ENCODE results near the gene SERINC2.
"Not testable (repeated sequence)": the region's sequence is repeated elsewhere in the genome, so short reads cannot be mapped to it uniquely, and the experiment has no call there.

The SERINC2 gene

DNA sequence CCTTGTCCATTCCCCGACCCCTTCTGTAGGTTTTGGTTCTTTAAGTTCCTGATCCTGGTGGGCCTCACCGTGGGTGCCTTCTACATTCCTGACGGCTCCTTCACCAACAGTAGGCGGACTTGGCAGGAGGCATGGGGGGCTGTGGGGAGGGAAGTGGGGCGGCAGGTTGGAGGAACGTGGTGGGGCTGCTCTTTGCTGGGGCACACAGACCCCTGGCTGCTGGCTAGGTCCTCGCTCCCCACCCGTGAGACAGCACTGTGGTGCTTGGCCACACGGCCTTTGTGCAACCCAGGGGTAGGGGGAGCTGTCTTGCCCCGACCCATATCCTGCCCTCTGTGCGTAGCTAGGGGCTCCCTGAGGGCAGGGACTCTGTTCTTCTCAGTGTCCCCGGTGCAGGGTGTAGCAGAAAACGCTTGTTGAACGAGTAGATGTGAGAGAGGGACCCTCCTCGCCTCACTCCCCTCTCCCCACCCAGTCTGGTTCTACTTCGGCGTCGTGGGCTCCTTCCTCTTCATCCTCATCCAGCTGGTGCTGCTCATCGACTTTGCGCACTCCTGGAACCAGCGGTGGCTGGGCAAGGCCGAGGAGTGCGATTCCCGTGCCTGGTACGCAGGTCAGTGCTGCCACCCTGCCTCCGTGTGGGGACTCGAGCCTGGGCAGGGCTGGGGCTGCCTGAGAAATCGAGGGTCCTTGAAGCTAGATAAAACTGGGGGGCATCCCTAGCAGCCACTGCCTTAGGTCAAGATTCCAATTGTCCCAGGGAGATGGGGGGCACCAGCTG, 12.5 kb downstream of the SERINC2 start:
- peaks cover 12% of the 10 kb centered on the region for H3K79me2 ChIP-seq (ENCODE audit: control insufficient read depth, insufficient read depth, low read length, unreplicated experiment)
- no peak overlapping the region for H3K27ac ChIP-seq (ENCODE audit: low read depth, low read length)
- H3K4me1 ChIP-seq (ENCODE audit: control insufficient read depth, insufficient read depth, low read length, unreplicated experiment) = peaks cover 13% of the 10 kb centered on the region
- no peak overlapping the region for H3K4me3 ChIP-seq (ENCODE audit: low read depth, low read length)
- H2AFZ ChIP-seq (ENCODE audit: low read length, unreplicated experiment) = no peak overlapping the region
- no peaks in the 10 kb centered on the region for H3K36me3 ChIP-seq (ENCODE audit: insufficient read depth, low read length)
- no peaks in the 10 kb centered on the region for H3K27me3 ChIP-seq (ENCODE audit: insufficient read depth, low read length)

DNA sequence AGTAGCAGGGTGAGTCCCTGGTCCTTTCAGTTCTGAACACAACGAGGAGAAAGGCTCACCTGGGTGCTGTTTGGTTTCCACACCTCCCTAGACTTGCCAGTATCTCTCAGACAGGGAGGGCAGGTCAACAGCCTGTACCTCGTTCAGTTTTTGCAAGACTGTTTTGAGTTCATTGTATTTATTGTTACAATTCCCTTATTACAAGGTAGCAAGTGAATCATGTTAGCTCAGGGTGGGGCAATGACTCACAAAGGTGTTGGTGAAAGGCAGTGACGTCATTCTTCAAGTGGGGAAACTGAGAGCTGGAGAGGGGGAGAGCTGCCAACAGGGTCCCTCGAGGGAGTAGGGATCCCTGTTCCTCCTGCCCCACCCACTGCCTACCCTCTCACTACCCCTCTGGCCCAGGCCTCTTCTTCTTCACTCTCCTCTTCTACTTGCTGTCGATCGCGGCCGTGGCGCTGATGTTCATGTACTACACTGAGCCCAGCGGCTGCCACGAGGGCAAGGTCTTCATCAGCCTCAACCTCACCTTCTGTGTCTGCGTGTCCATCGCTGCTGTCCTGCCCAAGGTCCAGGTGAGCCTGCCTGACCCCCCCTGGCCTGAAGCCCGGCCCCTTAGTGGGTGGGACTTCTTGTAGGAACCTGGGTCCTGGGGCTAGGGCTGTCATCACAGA, 13.4 kb downstream of the SERINC2 start:
- H3K4me3 ChIP-seq (ENCODE audit: low read depth, low read length) = no peak overlapping the region
- H3K4me1 ChIP-seq (ENCODE audit: control insufficient read depth, insufficient read depth, low read length, unreplicated experiment) = peaks cover 9% of the 10 kb centered on the region
- H3K36me3 ChIP-seq (ENCODE audit: insufficient read depth, low read length) = no peaks in the 10 kb centered on the region
- H2AFZ ChIP-seq (ENCODE audit: low read length, unreplicated experiment) = no peak overlapping the region
- no peaks in the 10 kb centered on the region for H3K27me3 ChIP-seq (ENCODE audit: insufficient read depth, low read length)
- H3K27ac ChIP-seq (ENCODE audit: low read depth, low read length) = no peak overlapping the region
- H3K79me2 ChIP-seq (ENCODE audit: control insufficient read depth, insufficient read depth, low read length, unreplicated experiment) = peaks cover 8% of the 10 kb centered on the region

DNA sequence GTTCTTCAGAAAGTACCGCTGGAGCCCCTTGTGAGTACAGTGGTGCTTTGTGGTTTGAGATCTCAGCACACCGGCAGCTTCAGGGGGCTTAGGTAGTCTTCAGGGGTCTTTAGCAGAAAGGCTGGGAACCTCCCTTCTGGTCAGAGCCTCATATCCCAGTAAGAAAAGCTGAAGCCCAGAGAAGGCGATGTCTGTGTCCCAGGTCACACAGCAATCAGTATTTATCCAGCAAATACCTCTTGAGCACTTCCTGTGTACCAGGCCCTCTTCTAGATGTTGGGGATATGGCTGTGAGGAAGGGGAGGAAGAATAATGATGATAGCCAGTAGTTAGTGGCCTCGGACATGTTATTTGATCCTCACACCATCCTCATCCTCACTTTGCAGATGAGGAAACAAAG, 14.3 kb downstream of the SERINC2 start:
- H3K27ac ChIP-seq (ENCODE audit: low read depth, low read length) = no peak overlapping the region
- H3K4me1 ChIP-seq (ENCODE audit: control insufficient read depth, insufficient read depth, low read length, unreplicated experiment) = peaks cover 3% of the 10 kb centered on the region

DNA sequence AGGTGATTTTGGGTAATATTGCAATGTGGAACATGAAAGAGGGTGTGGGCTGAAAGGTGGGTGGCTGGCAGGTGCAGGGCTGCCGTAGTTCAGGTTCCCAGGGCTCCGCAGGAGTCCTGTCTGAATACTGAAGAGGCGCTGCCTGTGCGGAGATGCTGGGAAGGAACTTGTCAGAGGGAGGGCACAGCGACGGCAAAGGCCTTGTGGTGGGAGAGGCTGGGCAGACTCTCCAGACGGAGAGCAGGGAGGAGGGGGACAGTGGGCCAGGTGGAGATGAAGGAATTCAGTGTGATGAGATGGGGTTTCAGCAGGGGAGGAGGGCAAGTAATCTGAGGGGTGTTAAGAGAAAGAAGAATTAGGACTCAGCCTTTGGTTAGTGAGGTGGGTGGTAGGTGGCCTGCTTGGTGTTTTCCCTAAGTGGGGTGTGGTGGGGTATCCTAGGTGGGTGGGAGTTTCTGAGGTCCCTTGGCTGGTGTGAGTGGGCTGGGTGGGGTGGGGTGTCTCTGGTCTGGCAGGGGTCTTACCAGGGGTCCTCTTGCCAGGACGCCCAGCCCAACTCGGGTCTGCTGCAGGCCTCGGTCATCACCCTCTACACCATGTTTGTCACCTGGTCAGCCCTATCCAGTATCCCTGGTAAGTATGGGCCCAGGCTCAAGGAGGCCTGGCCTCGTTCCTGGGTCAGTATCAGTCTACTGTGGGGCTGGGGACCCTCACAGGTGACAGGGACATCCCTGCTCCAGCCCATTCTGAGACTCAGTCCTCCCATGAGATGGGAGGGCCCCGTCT, 15.6 kb downstream of the SERINC2 start:
- no peaks in the 10 kb centered on the region for H3K36me3 ChIP-seq (ENCODE audit: insufficient read depth, low read length)
- no peaks in the 10 kb centered on the region for H3K27me3 ChIP-seq (ENCODE audit: insufficient read depth, low read length)
- H3K27ac ChIP-seq (ENCODE audit: low read depth, low read length) = no peak overlapping the region
- H3K4me3 ChIP-seq (ENCODE audit: low read depth, low read length) = no peak overlapping the region
- H3K4me1 ChIP-seq (ENCODE audit: control insufficient read depth, insufficient read depth, low read length, unreplicated experiment) = no peaks in the 10 kb centered on the region
- H3K79me2 ChIP-seq (ENCODE audit: control insufficient read depth, insufficient read depth, low read length, unreplicated experiment) = no peaks in the 10 kb centered on the region
- H2AFZ ChIP-seq (ENCODE audit: low read length, unreplicated experiment) = no peak overlapping the region

More for the DNA sequence above, 14.3 kb downstream of the SERINC2 start:
- Histone ChIP-seq H3K36me3 (ENCODE audit: insufficient read depth, low read length) (no peaks in the 10 kb centered on the region), H3K27me3 (ENCODE audit: insufficient read depth, low read length) (no peaks in the 10 kb centered on the region), H2AFZ (ENCODE audit: low read length, unreplicated experiment) (no peak overlapping the region), H3K4me3 (ENCODE audit: low read depth, low read length) (no peak overlapping the region), H3K79me2 (ENCODE audit: control insufficient read depth, insufficient read depth, low read length, unreplicated experiment) (peaks cover 8% of the 10 kb centered on the region)

DNA sequence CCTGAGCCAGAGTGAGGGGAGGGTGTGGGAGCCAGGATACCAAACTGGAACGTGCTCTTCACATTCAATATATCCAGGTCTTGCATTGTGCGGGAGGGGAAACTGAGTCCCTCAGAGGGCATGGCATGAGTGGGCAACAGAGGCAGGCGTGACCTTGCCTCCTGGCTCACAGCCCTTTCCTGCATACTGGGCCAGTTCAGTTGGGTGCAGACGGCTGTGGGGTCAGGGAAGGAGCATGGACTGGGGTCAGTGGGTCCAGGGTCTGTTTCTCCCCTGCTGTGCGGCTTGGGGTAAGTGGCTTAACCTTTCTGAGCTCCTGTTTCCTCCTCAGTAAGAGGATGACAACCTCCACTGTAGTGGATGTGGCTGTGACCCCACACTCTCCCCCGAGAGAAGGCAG, 16.6 kb downstream of the SERINC2 start:
- H3K79me2 ChIP-seq (ENCODE audit: control insufficient read depth, insufficient read depth, low read length, unreplicated experiment) = no peaks in the 10 kb centered on the region
- H3K36me3 ChIP-seq (ENCODE audit: insufficient read depth, low read length) = no peaks in the 10 kb centered on the region

DNA sequence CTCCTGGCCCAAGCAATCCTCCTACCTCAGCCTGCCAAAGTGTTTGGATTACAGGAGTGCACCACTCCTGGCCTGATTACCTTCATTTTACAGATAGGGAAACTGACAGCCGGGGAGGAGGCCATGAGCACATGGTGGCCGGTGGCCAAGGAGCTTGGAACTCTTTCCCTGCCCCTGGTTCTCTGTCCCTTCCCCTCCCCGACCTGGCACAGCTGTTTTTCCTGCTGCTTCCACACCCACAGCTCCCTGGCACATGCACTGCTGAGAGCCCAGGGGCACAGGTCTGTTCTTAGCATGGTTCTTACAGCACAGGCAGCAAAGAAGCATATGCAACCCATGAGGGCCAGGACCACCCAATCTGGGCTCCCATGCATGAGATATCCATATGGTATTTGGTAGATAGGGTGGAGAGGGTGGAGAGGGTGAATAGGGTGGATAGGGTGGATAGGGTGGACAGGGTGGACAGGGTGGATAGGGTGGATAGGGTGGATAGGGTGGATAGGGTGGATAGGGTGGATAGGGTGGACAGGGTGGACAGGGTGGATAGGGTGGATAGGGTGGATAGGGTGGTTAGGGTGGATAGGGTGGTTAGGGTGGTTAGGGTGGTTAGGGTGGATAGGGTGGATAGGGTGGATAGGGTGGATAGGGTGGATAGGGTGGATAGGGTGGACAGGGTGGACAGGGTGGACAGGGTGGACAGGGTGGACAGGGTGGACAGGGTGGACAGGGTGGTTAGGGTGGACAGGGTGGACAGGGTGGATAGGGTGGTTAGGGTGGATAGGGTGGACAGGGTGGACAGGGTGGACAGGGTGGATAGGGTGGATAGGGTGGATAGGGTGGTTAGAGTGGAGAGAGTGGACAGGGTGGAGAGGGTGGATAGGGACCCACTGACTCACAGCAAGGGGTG, 18.6 kb downstream of the SERINC2 start:
- not testable (repeated sequence) for H3K36me3 ChIP-seq (ENCODE audit: insufficient read depth, low read length); H3K79me2 ChIP-seq (ENCODE audit: control insufficient read depth, insufficient read depth, low read length, unreplicated experiment); H2AFZ ChIP-seq (ENCODE audit: low read length, unreplicated experiment); H3K27me3 ChIP-seq (ENCODE audit: insufficient read depth, low read length); H3K4me3 ChIP-seq (ENCODE audit: low read depth, low read length); H3K4me1 ChIP-seq (ENCODE audit: control insufficient read depth, insufficient read depth, low read length, unreplicated experiment); H3K27ac ChIP-seq (ENCODE audit: low read depth, low read length)

More for the DNA sequence above, 16.6 kb downstream of the SERINC2 start:
- Histone ChIP-seq H3K27me3 (ENCODE audit: insufficient read depth, low read length) (no peaks in the 10 kb centered on the region), H3K27ac (ENCODE audit: low read depth, low read length) (no peak overlapping the region), H3K4me1 (ENCODE audit: control insufficient read depth, insufficient read depth, low read length, unreplicated experiment) (no peaks in the 10 kb centered on the region), H3K4me3 (ENCODE audit: low read depth, low read length) (no peak overlapping the region), H2AFZ (ENCODE audit: low read length, unreplicated experiment) (no peak overlapping the region)

DNA sequence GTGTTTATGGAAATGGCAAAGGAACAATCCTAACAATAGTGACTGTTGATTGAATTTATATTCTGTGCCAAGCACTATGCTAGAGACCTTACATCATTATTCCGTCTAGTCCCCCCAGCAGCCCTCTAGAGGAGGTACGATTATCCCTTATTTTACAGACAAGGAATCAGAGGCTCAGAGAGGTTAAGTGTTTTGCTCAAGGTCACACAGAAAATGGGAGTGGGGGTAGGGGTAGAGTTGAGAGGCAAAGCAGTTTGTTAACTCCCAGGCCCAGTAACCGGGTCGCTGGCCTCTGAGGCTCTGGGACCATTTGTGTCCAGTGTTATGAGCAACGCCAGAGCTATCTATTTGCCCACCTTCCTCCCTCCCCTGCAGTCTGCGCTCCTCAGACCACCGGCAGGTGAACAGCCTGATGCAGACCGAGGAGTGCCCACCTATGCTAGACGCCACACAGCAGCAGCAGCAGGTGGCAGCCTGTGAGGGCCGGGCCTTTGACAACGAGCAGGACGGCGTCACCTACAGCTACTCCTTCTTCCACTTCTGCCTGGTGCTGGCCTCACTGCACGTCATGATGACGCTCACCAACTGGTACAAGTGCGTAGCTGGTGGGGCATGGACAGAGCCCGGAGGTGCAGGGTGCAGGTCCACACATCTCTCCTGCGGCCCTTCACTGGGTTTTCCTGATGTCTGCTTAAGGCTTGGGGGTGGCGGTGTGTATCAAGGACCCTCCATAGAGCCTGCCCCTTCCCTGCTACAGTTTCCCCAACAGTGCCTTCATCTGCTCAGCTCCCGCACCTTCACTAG, 19.8 kb downstream of the SERINC2 start:
- H3K27me3 ChIP-seq (ENCODE audit: insufficient read depth, low read length) = no peaks in the 10 kb centered on the region
- no peak overlapping the region for H3K27ac ChIP-seq (ENCODE audit: low read depth, low read length)
- H2AFZ ChIP-seq (ENCODE audit: low read length, unreplicated experiment) = no peak overlapping the region
- no peaks in the 10 kb centered on the region for H3K36me3 ChIP-seq (ENCODE audit: insufficient read depth, low read length)
- no peaks in the 10 kb centered on the region for H3K4me1 ChIP-seq (ENCODE audit: control insufficient read depth, insufficient read depth, low read length, unreplicated experiment)
- H3K79me2 ChIP-seq (ENCODE audit: control insufficient read depth, insufficient read depth, low read length, unreplicated experiment) = no peaks in the 10 kb centered on the region
- no peak overlapping the region for H3K4me3 ChIP-seq (ENCODE audit: low read depth, low read length)

DNA sequence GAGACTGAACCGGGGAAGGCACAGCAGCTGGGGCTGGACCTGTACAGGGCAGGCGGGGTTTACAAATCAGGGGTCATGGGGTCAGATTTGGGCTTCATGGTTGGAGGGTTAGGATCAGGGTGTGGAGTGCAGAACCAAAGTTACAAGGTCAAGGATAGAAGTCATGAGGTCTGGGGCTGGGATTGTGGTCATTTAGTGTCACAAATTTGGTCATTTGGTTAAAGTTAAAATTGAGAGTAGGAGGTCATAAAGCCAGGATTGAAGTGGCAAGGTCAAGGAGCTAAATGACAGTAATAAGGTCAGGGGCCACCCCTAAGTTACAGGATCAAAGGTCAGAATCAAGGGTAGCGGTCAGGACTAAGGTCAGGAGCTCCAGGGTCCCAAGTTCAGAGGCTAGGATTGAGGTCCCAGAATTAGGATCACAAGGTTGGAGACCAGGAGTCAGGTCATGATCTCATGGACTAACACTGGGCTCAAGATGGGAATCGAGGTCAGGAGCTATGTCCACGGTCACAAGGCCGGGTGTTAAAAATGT, 20.4 kb downstream of the SERINC2 start:
- Histone ChIP-seq H2AFZ (ENCODE audit: low read length, unreplicated experiment) (no peak overlapping the region), H3K27me3 (ENCODE audit: insufficient read depth, low read length) (no peaks in the 10 kb centered on the region), H3K79me2 (ENCODE audit: control insufficient read depth, insufficient read depth, low read length, unreplicated experiment) (no peaks in the 10 kb centered on the region), H3K36me3 (ENCODE audit: insufficient read depth, low read length) (no peaks in the 10 kb centered on the region), H3K27ac (ENCODE audit: low read depth, low read length) (no peak overlapping the region), H3K4me3 (ENCODE audit: low read depth, low read length) (no peak overlapping the region), H3K4me1 (ENCODE audit: control insufficient read depth, insufficient read depth, low read length, unreplicated experiment) (no peaks in the 10 kb centered on the region)

DNA sequence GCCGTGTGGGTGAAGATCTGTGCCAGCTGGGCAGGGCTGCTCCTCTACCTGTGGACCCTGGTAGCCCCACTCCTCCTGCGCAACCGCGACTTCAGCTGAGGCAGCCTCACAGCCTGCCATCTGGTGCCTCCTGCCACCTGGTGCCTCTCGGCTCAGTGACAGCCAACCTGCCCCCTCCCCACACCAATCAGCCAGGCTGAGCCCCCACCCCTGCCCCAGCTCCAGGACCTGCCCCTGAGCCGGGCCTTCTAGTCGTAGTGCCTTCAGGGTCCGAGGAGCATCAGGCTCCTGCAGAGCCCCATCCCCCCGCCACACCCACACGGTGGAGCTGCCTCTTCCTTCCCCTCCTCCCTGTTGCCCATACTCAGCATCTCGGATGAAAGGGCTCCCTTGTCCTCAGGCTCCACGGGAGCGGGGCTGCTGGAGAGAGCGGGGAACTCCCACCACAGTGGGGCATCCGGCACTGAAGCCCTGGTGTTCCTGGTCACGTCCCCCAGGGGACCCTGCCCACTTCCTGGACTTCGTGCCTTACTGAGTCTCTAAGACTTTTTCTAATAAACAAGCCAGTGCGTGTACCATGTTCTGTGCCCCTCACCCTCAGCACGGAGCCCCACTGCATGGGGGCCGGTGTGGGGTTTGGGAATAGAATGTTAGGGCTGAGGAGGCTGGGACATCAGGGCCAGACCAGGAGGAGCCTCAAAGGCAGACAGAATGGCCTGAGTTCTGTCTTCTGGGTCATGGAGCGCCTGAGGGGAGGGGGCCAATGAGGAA, 21.3 kb downstream of the SERINC2 start:
- Histone ChIP-seq H3K27me3 (ENCODE audit: insufficient read depth, low read length) (no peaks in the 10 kb centered on the region), H3K36me3 (ENCODE audit: insufficient read depth, low read length) (no peaks in the 10 kb centered on the region), H3K27ac (ENCODE audit: low read depth, low read length) (no peak overlapping the region), H2AFZ (ENCODE audit: low read length, unreplicated experiment) (no peak overlapping the region), H3K4me1 (ENCODE audit: control insufficient read depth, insufficient read depth, low read length, unreplicated experiment) (no peaks in the 10 kb centered on the region), H3K4me3 (ENCODE audit: low read depth, low read length) (no peak overlapping the region), H3K79me2 (ENCODE audit: control insufficient read depth, insufficient read depth, low read length, unreplicated experiment) (no peaks in the 10 kb centered on the region)

Measured in ACC112 (cell line).